ENCODE results near the gene PEAK1.

The PEAK1 gene

DNA sequence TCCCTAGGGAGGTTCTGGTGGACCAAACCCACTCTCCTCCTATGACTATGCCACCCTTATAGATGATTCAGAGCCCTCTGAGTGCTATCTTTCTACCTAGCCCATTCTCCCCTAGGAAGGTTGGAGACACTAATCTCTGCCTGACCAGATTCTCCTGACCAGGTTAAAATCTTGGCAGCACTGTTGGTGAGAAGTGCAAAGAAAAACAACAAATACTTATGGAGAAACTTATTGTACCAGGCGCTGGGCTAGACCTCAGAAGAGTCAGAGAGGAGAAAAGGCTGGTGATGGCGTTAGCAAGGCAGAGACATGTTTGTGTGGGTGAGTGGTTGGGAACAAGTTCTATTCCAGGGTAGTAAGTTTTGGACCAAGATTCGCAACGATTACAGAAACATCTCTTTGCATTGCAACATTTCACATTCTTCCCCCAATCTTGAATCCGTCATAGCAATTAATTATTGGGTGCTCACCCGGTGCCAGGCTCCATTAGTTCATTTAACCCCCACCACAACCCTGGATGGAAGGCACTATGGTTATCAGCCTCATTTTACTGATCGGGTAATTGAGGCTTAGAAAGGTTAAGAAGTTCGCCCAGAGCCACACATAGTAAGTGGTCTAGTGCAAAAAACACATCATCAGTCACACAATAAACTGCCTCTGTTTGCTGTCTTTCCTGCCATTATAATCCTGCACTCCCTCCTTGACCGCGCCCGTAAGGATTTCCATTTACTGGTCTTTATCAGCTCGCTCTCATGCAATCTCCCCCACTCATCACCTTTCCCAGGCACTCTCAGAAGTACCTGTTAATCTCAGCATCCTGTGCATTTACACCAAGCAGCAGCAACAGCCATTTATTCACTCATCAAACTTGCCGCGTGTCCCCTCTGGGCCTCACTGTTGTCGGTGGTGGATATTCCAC is 348.3 kb downstream of the PEAK1 start:
- Histone ChIP-seq H3K27ac (peak overlapping the region; percentile 86 to 89), H3K27me3 (no peaks in the 10 kb centered on the region), H3K4me3 (peak overlapping the region; percentile 77 to 87), H3K4me1 (peaks cover 0 to 38% (median 5%) of the 10 kb centered on the region in 4 donors), H3K36me3 (no peaks in the 10 kb centered on the region), H3K9me3 (no peaks in the 10 kb centered on the region)
- DNase-seq = no peak
- intact Hi-C loops (cut with DNase I; ENCODE audit: low total_unique reads) = no loop called here
- TF ChIP-seq CTCF (IDR thresholded peaks at IDR 0.05) = no peak

- Histone ChIP-seq H3K27me3 (no peaks in the 10 kb centered on the region), H3K27ac (peak within 1 kb of the TSS; percentile 86 to 89), H3K36me3 (no peaks in the 10 kb centered on the region), H3K4me1 (peaks cover 0 to 38% (median 5%) of the 10 kb centered on the region in 4 donors), H3K9me3 (no peaks in the 10 kb centered on the region), H3K4me3 (peak within 1 kb of the TSS; percentile 77 to 87)
- intact Hi-C loops (cut with DNase I; ENCODE audit: low total_unique reads) = no loop called here
- peak in 1 of 2 experiments; percentile 17 for TF ChIP-seq CTCF (IDR thresholded peaks at IDR 0.05)
- DNase-seq = peak; percentile 86 to 95
Observed at GRCh38 chr15:77070495-77071304, 349.2 kb downstream of the PEAK1 start, which contains the start of gene TSPAN3. TSPAN3 (minus strand) TSS chr15:77071109; CDS start chr15:77070954, 155 bp downstream.

- Histone ChIP-seq H3K4me3 (peak overlapping the region; percentile 77 to 87), H3K36me3 (no peaks in the 10 kb centered on the region), H3K27ac (peak overlapping the region; percentile 86 to 89), H3K9me3 (no peaks in the 10 kb centered on the region), H3K4me1 (peaks cover 0 to 39% (median 5%) of the 10 kb centered on the region in 4 donors), H3K27me3 (no peaks in the 10 kb centered on the region)
- no peak for TF ChIP-seq CTCF (IDR thresholded peaks at IDR 0.05)
- DNase-seq = no peak
- intact Hi-C loops (cut with DNase I; ENCODE audit: low total_unique reads) = no loop called here
Observed at GRCh38 chr15:77070180-77070494, 349.8 kb downstream of the PEAK1 start.

GRCh38 chr15:77069521-77070121 is 350.3 kb downstream of the PEAK1 start:
- peak overlapping the region; percentile 77 to 87 for H3K4me3 ChIP-seq

More at GRCh38 chr15:77069521-77070121, 350.3 kb downstream of the PEAK1 start:
- no peak for DNase-seq
- H3K36me3 ChIP-seq = no peaks in the 10 kb centered on the region
- H3K27ac ChIP-seq = peak overlapping the region; percentile 86 to 89
- H3K27me3 ChIP-seq = no peaks in the 10 kb centered on the region
- no peaks in the 10 kb centered on the region for H3K9me3 ChIP-seq
- intact Hi-C loops (cut with DNase I; ENCODE audit: low total_unique reads) = no loop called here
- peaks cover 0 to 44% (median 5%) of the 10 kb centered on the region in 4 donors for H3K4me1 ChIP-seq
- TF ChIP-seq CTCF (IDR thresholded peaks at IDR 0.05) = no peak

Data from tibial artery (tissue), 4 donors.